HepG2 (cell line): ENCODE data around the gene GJA5. TPM values are rescaled to one million over a fixed set of nuclear protein-coding genes. Genes with fewer than 3 reads are reported as not detected.
A peak's percentile ranks its signal among the peaks of the same experiment; 100 is the strongest.

Experiments used
- CEBPZ ChIP-seq: IDR thresholded peaks from 2 replicates; pipeline ENCODE4 v1.6.1; 2012; ENCODE audit warnings: low read length, improper control_type of control experiment
- CTCF ChIP-seq: sonication (generic); formaldehyde crosslinking; IDR thresholded peaks from 2 replicates; pipeline ENCODE4 v1.5.0; 2020; ENCODE audit warnings: mild to moderate bottlenecking, missing genetic modification reagents, moderate library complexity
- FOSL2 ChIP-seq: sonication (generic); formaldehyde crosslinking; IDR thresholded peaks from 2 replicates; pipeline ENCODE4 v1.4.0; 2020; ENCODE audit warnings: missing genetic modification reagents
- MEF2D ChIP-seq: sonication (generic); formaldehyde crosslinking; IDR thresholded peaks from 2 replicates; pipeline ENCODE4 v1.5.1; 2020; ENCODE audit warnings: mild to moderate bottlenecking, missing genetic modification reagents
- SNAI1 ChIP-seq: sonication (generic); formaldehyde crosslinking; IDR thresholded peaks from 2 replicates; pipeline ENCODE4 v1.5.0; 2020; ENCODE audit warnings: mild to moderate bottlenecking, missing genetic modification reagents, borderline replicate concordance
- SNRNP70 ChIP-seq: fragments of 200-400 bp; formaldehyde crosslinking; IDR thresholded peaks from 2 replicates; pipeline ENCODE4 v1.6.1; 2017; ENCODE audit warnings: mild to moderate bottlenecking, low read depth, low read length, moderate library complexity
- STAG1 ChIP-seq: sonication (generic); formaldehyde crosslinking; IDR thresholded peaks from 2 replicates; pipeline ENCODE4 v1.4.0; 2020; ENCODE audit warnings: missing genetic modification reagents
- ZFP36 ChIP-seq: fragments of 150-350 bp; IDR thresholded peaks from 2 replicates; pipeline ENCODE4 v1.6.1; 2018; ENCODE audit warnings: borderline replicate concordance, low read length, low read depth; ENCODE audit not compliant: partially characterized antibody
- ZNF12 ChIP-seq: sonication (generic); formaldehyde crosslinking; IDR thresholded peaks from 2 replicates; pipeline ENCODE4 v1.5.0; 2020; ENCODE audit warnings: missing genetic modification reagents
- ZNF704 ChIP-seq: sonication (generic); formaldehyde crosslinking; IDR thresholded peaks from 2 replicates; pipeline ENCODE4 v1.8.1; 2023; ENCODE audit warnings: mild to moderate bottlenecking, inconsistent platforms, moderate library complexity, missing genetic modification reagents, borderline replicate concordance
- ZNF780A ChIP-seq: sonication (generic); formaldehyde crosslinking; IDR thresholded peaks from 2 replicates; pipeline ENCODE4 v1.8.0; 2022; ENCODE audit warnings: mild to moderate bottlenecking, missing genetic modification reagents, moderate library complexity
- ZNF891 ChIP-seq: sonication (generic); formaldehyde crosslinking; IDR thresholded peaks from 2 replicates; pipeline ENCODE4 v1.5.0; 2020; ENCODE audit warnings: mild to moderate bottlenecking, missing genetic modification reagents
- polyA plus RNA-seq, 8 experiments: library from polyadenylated mRNA; depleted of rRNA in 3 of 8; stranded (reverse) in 7 of 8; unstranded in 1 of 8; fragments of >200 nt; fragmentation: Illumina TruSeq in 4 of 8; extraction: Trizol in 4 of 8; gene quantifications; 2 replicates each; pipeline versions ENCODE4 v1.2.1 to v1.2.3, GENCODE V29; 2011 to 2016; ENCODE audit warnings: low read depth in 4 of 8, missing spikeins in 1 of 8, mixed read lengths in 1 of 8; ENCODE audit not compliant: insufficient read depth in 1 of 8
- total RNA-seq, 5 experiments: library from RNA; depleted of rRNA; stranded (reverse); fragments of >200 nt; fragmentation: Illumina TruSeq; extraction: Trizol; gene quantifications; 2 replicates each; pipeline ENCODE4 v1.2.3, GENCODE V29; 2016; ENCODE audit warnings: low read depth in 1 of 5
- TF ChIP-seq, protein P1 (sequence below): sonication (generic); formaldehyde crosslinking; IDR thresholded peaks from 2 replicates; pipeline ENCODE4 v1.4.0; 2020; ENCODE audit warnings: missing genetic modification reagents, borderline replicate concordance

The GJA5 gene
- total and polyA plus RNA-seq, 2 of the 13 experiments (the other 11 are each of a cell fraction or from before 2014, with no cell fraction given) = not detected

DNA sequence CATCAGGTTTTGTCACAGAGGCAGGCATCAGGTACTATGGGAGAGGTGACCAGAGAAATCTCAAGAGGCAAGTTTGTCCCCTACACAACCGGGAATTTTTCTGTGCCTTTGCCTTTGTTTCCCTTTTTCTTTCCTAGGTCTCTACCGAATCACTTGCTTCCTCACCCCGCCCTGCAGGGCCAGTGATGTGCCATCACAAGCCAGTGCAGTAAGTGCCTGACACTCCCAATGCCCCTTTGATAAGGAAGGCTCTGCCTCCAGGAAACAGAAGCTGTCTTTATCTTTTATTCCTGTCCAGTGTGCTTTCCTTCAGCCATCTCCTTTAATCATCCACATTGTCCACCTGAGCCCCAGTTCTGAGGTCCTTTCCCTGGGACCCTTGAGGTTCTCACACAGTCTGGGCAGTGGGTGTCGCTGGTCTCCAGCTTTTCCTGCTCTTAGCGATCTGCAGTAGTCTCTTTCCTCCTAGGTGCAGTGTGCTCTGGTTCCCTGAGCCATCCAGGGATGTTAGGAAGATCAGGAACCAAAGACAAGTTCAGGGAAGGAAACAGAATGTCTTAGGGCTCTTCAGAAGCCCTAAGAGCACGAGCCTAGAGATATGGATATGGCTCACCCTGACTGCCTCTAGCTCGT lies 36.6 kb downstream of the GJA5 start (continued):
- no peak for TF ChIP-seq ZNF704 (CRISPR knock-in tag)
- TF ChIP-seq MEF2D (CRISPR knock-in tag) = no peak
- TF ChIP-seq FOSL2 = 0 out of 2 replicates have a peak, but pooled peaks have one; percentile 9
- TF ChIP-seq STAG1 = peak; percentile 94
- no peak for TF ChIP-seq CEBPZ
- peak; percentile 51; the same call in 1 of the 2 replicates for TF ChIP-seq ZNF12 (CRISPR knock-in tag)
- 0 out of 2 replicates have a peak, but pooled peaks have one; percentile 45 for TF ChIP-seq ZNF780A (CRISPR knock-in tag)
- peak; percentile 7 for TF ChIP-seq ZFP36
- 0 out of 2 replicates have a peak, but pooled peaks have one; percentile 29 for TF ChIP-seq ZNF891
- peak; percentile 86 for TF ChIP-seq CTCF (CRISPR knock-in tag)
- TF ChIP-seq SNRNP70 = no peak
- no peak for TF ChIP-seq SNAI1 (CRISPR knock-in tag)
- TF ChIP-seq, protein P1, sequence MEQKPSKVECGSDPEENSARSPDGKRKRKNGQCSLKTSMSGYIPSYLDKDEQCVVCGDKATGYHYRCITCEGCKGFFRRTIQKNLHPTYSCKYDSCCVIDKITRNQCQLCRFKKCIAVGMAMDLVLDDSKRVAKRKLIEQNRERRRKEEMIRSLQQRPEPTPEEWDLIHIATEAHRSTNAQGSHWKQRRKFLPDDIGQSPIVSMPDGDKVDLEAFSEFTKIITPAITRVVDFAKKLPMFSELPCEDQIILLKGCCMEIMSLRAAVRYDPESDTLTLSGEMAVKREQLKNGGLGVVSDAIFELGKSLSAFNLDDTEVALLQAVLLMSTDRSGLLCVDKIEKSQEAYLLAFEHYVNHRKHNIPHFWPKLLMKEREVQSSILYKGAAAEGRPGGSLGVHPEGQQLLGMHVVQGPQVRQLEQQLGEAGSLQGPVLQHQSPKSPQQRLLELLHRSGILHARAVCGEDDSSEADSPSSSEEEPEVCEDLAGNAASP (CRISPR knock-in tag) = no peak
